ENCODE measurements around the gene STAT5B.

GRCh38 chr17:42193216-42193968 is 82.8 kb downstream of the STAT5B start:
- TF ChIP-seq POLR2A (IDR thresholded peaks at IDR 0.05): no peak
- TF ChIP-seq CTCF (IDR thresholded peaks at IDR 0.05): no peak

All from thyroid gland (tissue), 4 donors.